Measurements from ENCODE around the gene DNAH2. TPM values are rescaled to one million over a fixed set of nuclear protein-coding genes. Genes with fewer than 3 reads are reported as not detected.
A peak's percentile ranks its signal among the peaks of the same experiment; 100 is the strongest.

Gene DNAH2
- total RNA-seq, 2 experiments from 2014 or later = not detected

DNA sequence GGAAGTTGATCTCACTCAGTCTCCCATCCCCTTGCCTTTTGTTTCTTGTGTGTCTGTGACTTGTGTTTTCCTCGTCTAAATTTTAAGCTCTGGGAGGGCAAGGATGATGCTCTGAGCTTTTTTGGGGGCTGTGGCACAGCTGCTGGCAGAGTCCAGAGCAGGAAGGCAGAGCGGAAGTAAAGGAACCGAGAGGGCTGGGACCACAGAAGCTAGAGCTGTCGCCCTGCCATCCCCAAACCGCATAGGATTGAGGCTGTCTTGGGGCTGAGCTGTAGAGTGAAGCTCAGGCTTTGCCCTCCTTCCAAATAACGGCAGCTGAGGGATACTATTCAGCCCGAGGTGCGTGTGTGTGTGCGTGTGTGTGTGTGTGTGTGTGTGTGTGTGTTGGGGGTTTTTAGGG is 3.8 kb upstream of the DNAH2 start:
- DNase-seq (no peak), ATAC-seq (no peak)
- POLR2A ChIA-PET = interaction anchor here (0.6 kb wide), 1 partner anchor 98 kb away, joined by 4 read pairs; no protein-coding TSS in a partner anchor
- H3K4me1 Mint-ChIP-seq = peaks cover 20% of the 10 kb centered on the region
- no peaks in the 10 kb centered on the region for H3K9me3 Mint-ChIP-seq (ENCODE audit: low read depth)
- H3K36me3 Mint-ChIP-seq (ENCODE audit: low read depth) = no peaks in the 10 kb centered on the region
- H3K4me3 Mint-ChIP-seq = no peak overlapping the region
- CTCF ChIA-PET = interaction anchor here (0.5 to 1.0 kb wide), 5 partner anchors 9 to 29 kb away, joined by 3 to 5 read pairs (median 3); no protein-coding TSS in a partner anchor
- peaks cover 64% of the 10 kb centered on the region for H3K27me3 Mint-ChIP-seq
- no peak overlapping the region for H3K27ac Mint-ChIP-seq
- intact Hi-C loops (cut with DNase I, micrococcal nuclease) = no loop called here

DNA sequence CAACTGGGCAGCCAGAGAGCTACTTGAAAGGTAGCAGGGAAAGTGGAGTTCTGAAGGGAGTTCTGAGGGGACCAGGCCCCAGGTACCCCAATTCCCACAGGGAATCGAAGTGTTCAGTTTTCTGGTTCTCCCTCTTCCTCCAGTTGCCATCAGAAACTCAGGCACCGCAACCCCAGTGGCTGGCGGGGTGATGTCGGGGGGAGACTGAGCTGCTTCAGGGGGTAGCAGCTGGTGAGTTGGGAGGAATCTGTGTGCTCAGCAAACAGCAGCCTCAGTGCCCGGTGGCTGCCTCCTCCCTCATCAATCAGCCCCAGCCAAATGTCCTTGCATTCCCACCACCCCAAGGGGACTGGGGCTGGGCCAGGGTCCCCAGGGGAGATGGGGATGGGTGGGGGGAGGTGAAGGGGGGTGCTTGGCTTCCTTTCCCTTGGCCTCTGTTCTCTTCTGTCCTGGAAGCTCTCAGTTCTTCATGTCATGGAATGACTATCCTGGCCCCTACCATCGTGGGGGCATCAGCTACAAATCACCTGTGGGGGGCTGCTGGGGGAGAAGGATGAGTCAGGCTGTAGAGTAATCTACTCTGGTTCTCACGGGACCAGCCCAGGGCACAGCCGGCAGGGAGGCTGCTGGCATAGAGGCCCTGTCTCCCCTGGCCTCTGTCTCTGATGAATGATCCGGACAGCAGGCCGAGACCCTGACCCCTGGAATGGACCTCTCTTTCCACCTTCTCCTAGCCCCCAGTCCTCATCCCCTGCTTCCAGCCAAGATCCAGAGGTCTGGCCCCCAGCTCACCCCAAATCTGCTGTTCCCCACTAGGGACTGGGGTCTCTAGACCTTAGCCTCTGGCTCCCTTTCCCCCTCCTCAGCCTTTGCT is 2.6 kb upstream of the DNAH2 start:
- Mint-ChIP-seq H3K4me3 (no peak overlapping the region), H3K36me3 (ENCODE audit: low read depth) (no peaks in the 10 kb centered on the region), H3K9me3 (ENCODE audit: low read depth) (no peaks in the 10 kb centered on the region), H3K27ac (no peak overlapping the region), H3K4me1 (peaks cover 20% of the 10 kb centered on the region), H3K27me3 (peaks cover 62% of the 10 kb centered on the region)
- ATAC-seq (no peak), DNase-seq (no peak)
- ChIA-PET CTCF (interaction anchor here (0.7 to 1.0 kb wide), 2 partner anchors 24 to 238 kb away, joined by 3 read pairs; no protein-coding TSS in a partner anchor), POLR2A (no interaction called here)
- intact Hi-C loops (cut with DNase I, micrococcal nuclease) = no loop called here

DNA sequence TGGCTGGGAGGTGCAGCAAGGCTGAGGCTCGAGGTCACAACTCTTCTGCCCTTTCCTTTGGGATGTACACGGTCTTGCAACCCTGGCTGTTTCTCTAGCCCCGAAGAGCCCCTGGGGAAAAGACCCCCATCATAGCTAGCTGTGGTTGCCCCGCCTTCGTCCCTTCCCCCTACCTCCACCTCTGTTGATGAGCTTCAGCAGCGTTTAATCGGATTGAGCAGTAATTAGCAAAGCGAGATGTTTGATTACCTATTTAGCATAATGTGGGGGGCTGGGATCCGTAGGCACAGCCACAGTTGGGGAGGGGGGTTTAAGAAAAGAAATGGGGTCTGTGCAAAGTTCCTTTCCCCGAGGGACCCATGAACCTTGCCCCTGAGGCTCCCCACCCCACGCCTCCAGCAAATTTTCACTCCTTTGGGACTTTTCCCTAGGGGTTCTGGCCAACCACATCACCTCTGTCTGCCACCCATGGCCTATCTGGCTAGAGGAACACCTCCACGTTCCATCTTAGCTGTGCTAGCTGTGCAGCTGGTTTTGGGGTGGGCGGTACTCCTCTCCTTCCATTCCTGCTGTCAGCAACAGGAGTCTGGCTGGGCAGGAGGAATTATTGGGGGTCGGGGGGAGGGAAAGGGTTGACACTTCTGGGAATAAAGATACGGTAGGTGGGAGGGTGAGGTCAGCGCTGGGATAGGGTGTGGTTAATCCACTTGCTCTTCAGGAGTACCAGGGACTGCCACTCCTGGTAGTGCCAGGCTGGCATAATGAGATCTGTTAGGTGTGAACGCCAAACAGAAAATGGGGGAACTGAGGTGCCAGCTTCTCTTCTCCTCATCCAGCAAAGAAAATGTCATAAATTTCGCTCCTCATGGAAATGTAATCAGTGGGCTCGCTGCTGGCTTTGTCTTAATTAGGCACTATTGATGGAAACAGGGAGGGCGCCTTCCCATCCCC is 1.3 kb upstream of the DNAH2 start:
- H3K27ac Mint-ChIP-seq = no peak overlapping the region
- H3K9me3 Mint-ChIP-seq (ENCODE audit: low read depth) = no peaks in the 10 kb centered on the region
- ChIA-PET CTCF (interaction anchor here (0.5 to 1.4 kb wide), 4 partner anchors 28 to 392 kb away, joined by 3 to 6 read pairs (median 4); partner anchors contain the start of genes TP53 and WRAP53), POLR2A (no interaction called here)
- ATAC-seq (no peak), DNase-seq (no peak)
- peaks cover 60% of the 10 kb centered on the region for H3K27me3 Mint-ChIP-seq
- H3K4me3 Mint-ChIP-seq = peak overlapping the region; percentile 49
- no peaks in the 10 kb centered on the region for H3K36me3 Mint-ChIP-seq (ENCODE audit: low read depth)
- H3K4me1 Mint-ChIP-seq = peaks cover 11% of the 10 kb centered on the region
- intact Hi-C loops (cut with DNase I, micrococcal nuclease) = no loop called here

DNA sequence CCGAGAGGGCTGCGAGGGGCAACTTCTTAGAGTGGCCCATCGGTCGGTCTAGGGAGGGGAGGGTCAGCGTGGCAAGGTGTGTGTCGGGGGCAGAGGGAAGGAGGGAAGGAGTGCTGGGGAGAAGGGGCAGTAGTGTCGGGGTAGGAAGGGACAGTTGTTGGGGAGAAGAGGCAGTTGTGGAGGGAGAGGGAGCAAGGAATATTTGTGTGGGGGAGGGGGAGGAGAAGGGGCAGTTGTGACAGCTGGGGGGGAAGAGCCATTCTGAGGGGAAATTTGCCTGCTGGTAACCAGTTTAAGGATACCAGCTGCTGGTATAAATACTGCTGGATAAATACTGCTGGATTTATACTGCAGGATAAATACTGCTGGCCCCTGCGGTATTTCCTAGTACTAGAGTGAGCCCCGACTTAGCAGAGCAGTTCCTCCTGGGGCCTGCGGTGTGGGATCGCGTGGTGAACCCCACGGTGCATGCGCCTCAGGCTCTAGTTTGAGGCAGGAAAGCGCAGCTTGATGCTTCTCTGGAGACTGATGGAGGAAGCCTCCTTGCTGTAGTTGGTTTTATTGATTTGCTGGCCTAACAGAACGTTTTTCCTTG is 309 bp downstream of the DNAH2 start:
- Mint-ChIP-seq H3K9me3 (ENCODE audit: low read depth) (no peaks in the 10 kb centered on the region), H3K4me3 (peak overlapping the region; percentile 61), H3K4me1 (peaks cover 11% of the 10 kb centered on the region), H3K27ac (no peak overlapping the region), H3K36me3 (ENCODE audit: low read depth) (no peaks in the 10 kb centered on the region), H3K27me3 (peaks cover 59% of the 10 kb centered on the region)
- POLR2A ChIA-PET = no interaction called here
- CTCF ChIA-PET = interaction anchor here (0.7 to 0.8 kb wide), 2 partner anchors 30 to 429 kb away, joined by 3 read pairs; partner anchors contain the start of genes TP53 and WRAP53
- DNase-seq (peak; percentile 50), ATAC-seq (peak; percentile 47)
- intact Hi-C loops (cut with DNase I, micrococcal nuclease) = loop anchor here in 1 of 2 experiments (1.0 kb wide), 1 partner anchor 86 kb away; no protein-coding TSS in a partner anchor

DNA sequence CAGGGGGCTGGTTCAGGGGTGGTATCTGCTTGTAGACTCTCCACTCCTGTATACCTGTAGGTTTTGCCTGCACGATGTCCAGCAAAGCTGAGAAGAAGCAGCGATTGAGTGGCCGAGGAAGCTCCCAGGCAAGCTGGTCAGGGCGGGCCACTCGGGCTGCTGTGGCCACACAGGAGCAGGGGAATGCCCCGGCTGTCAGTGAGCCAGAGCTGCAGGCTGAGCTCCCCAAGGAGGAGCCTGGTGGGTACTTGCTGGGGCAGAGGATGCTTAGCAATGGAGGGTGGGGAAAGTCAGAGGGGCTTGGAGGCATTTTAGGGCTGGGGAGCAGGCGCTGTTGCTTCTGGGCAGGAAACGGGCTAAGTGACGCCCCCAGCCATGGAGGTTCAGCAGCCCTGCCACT is 2.1 kb downstream of the DNAH2 start:
- ChIA-PET CTCF (no interaction called here), POLR2A (no interaction called here)
- Mint-ChIP-seq H3K27ac (no peak overlapping the region), H3K36me3 (ENCODE audit: low read depth) (no peaks in the 10 kb centered on the region), H3K9me3 (ENCODE audit: low read depth) (no peaks in the 10 kb centered on the region), H3K4me3 (no peak overlapping the region), H3K27me3 (peaks cover 55% of the 10 kb centered on the region), H3K4me1 (peaks cover 11% of the 10 kb centered on the region)
- DNase-seq = no peak
- ATAC-seq = no peak
- intact Hi-C loops (cut with DNase I, micrococcal nuclease) = no loop called here

DNA sequence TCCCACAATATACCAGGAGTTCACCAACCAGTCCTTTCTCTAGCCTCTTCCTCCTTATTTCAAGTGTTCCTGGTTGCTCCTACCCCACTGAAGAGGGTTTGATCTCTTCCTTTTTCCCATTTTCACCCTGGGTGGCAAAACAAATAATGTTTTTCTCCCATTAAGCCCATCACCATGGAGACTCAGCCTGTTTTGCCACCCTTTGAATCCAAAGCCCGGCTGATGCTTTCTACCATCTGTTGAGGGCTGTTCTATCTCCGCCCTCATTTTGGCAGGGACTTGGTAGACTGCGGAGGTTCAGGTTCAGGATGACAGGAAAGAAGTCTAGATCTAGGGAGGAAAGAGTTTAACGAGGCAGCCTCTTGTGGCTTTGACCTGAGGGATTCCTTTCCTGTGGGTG is 2.6 kb downstream of the DNAH2 start:
- ChIA-PET POLR2A (no interaction called here), CTCF (interaction anchor here (1.3 kb wide), 1 partner anchor 23 kb away, joined by 3 read pairs; no protein-coding TSS in a partner anchor)
- Mint-ChIP-seq H3K36me3 (ENCODE audit: low read depth) (no peaks in the 10 kb centered on the region), H3K4me1 (peaks cover 11% of the 10 kb centered on the region), H3K4me3 (no peak overlapping the region), H3K27me3 (peaks cover 54% of the 10 kb centered on the region), H3K9me3 (ENCODE audit: low read depth) (no peaks in the 10 kb centered on the region), H3K27ac (no peak overlapping the region)
- DNase-seq = no peak
- intact Hi-C loops (cut with DNase I, micrococcal nuclease) = no loop called here
- no peak for ATAC-seq

DNA sequence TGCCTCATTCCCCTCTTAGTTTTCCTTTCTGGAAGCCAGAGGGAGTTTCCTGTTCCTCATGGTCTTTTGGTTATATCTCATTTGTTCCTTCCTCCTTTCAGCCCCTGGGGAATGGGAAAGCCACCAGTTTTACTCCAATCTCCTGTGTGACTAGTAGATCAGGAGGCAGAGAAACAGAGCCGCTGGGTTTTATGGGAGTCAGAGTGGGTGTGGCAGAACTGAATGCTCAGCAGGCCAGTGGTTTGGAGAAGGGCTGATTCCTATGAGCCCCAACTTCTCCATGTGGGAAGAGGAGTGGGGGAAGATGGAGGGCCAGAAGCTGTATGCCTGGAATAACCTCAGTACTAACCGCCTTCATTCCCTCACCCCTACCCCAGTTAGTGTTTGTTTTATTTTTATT is 4.1 kb downstream of the DNAH2 start:
- Mint-ChIP-seq H3K27me3 (peaks cover 42% of the 10 kb centered on the region), H3K27ac (no peak overlapping the region), H3K4me3 (no peak overlapping the region), H3K9me3 (ENCODE audit: low read depth) (no peaks in the 10 kb centered on the region), H3K4me1 (peaks cover 9% of the 10 kb centered on the region), H3K36me3 (ENCODE audit: low read depth) (no peaks in the 10 kb centered on the region)
- intact Hi-C loops (cut with DNase I, micrococcal nuclease) = no loop called here
- POLR2A ChIA-PET = no interaction called here
- DNase-seq (no peak), ATAC-seq (no peak)
- CTCF ChIA-PET = interaction anchor here (0.5 kb wide), 1 partner anchor 11 kb away, joined by 3 read pairs; no protein-coding TSS in a partner anchor

DNA sequence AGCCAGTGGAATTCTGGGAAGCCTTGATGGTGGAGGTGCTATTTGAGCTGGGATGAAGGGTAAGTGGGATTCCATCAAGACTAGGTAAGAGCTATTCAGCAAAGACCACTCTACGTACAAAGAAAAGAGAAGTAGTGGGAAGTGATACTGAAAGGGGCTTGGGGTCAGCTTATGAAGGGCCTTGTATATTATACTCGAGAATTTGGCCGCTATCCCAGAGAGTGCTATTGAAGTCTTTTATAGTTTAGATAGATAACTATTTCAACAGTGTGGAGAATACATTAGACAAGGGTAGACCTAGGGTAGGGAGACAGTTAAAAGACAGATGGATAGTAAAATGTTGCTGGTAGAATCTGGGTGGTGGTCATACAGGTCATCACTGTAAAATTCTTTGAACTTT is 10.3 kb downstream of the DNAH2 start:
- ATAC-seq (no peak), DNase-seq (no peak)
- Mint-ChIP-seq H3K27me3 (peaks cover 16% of the 10 kb centered on the region), H3K36me3 (ENCODE audit: low read depth) (no peaks in the 10 kb centered on the region), H3K9me3 (ENCODE audit: low read depth) (no peaks in the 10 kb centered on the region), H3K4me1 (no peaks in the 10 kb centered on the region), H3K4me3 (no peak overlapping the region), H3K27ac (no peak overlapping the region)
- intact Hi-C loops (cut with DNase I, micrococcal nuclease) = no loop called here
- ChIA-PET POLR2A (no interaction called here), CTCF (interaction anchor here (0.7 kb wide), 1 partner anchor 16 kb away, joined by 3 read pairs; no protein-coding TSS in a partner anchor)

DNA sequence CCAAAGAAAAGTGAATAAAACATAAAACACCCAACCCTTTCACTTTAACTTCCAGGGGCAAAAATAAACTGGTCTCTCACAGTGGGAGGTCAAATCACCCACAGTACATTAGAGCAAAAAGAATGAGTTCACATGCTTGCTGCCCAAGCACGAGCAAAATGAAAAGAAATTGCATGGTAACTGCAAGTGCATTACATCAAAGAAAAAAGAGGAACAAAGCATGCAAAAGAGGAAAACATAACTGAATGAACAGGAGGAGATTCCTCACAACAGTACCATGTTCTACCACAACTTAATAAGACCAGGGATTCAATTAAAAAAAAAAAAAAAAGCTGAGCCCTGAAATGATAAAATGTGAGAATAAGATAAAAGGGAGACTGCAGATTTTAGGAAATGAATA is 12.3 kb downstream of the DNAH2 start:
- Mint-ChIP-seq H3K36me3 (ENCODE audit: low read depth) (no peaks in the 10 kb centered on the region), H3K4me3 (no peak overlapping the region), H3K9me3 (ENCODE audit: low read depth) (no peaks in the 10 kb centered on the region), H3K27ac (no peak overlapping the region), H3K27me3 (peaks cover 9% of the 10 kb centered on the region), H3K4me1 (no peaks in the 10 kb centered on the region)
- POLR2A ChIA-PET = interaction anchor here (0.6 kb wide), 1 partner anchor 79 kb away, joined by 7 read pairs; the partner anchor contains the start of gene ATP1B2
- ATAC-seq = no peak
- intact Hi-C loops (cut with DNase I, micrococcal nuclease) = no loop called here
- CTCF ChIA-PET = interaction anchor here (0.7 kb wide), 2 partner anchors 97 to 141 kb away, joined by 3 to 4 read pairs; no protein-coding TSS in a partner anchor
- no peak for DNase-seq

DNA sequence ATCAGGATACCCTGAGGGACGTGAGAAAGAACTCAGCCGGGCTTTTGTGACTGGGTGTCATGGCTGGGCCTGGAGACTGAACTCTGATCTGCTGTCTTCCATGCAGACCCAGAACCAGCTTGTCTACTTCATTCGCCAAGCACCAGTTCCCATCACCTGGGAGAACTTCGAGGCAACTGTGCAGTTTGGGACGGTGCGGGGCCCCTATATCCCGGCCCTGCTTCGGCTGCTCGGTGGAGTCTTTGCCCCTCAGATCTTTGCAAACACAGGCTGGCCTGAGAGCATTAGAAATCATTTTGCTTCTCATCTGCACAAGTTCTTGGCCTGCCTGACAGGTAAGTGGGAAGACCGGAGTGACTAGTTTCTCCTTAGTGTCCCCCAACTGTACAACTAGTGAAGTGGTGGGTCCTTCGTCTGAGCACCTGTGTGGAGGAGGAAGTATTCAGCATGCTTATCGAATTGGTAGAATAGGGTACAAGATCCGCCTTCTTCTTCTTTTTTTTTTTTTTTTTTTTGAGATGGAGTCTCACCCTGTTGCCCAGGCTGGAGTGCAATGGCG is 15.5 kb downstream of the DNAH2 start:
- H3K9me3 Mint-ChIP-seq (ENCODE audit: low read depth) = no peaks in the 10 kb centered on the region

More for the DNA sequence above, 15.5 kb downstream of the DNAH2 start:
- Mint-ChIP-seq H3K4me1 (no peaks in the 10 kb centered on the region), H3K27ac (no peak overlapping the region), H3K36me3 (ENCODE audit: low read depth) (no peaks in the 10 kb centered on the region), H3K27me3 (peaks cover 3% of the 10 kb centered on the region), H3K4me3 (no peak overlapping the region)
- intact Hi-C loops (cut with DNase I, micrococcal nuclease) = no loop called here
- ChIA-PET POLR2A (no interaction called here), CTCF (no interaction called here)
- DNase-seq (no peak), ATAC-seq (no peak)

Data from activated CD4-positive, alpha-beta T cell treated with anti-CD3 and anti-CD28 coated beads for 36 hours (primary cell).